Measurements from ENCODE around the gene EFHC2. TPM values are rescaled to one million over a fixed set of nuclear protein-coding genes. Genes with fewer than 3 reads are reported as not detected.

EFHC2 gene
- total RNA-seq, 1 experiment from 2014 or later, result not detected

GRCh38 chrX:44157283-44157682, 186.2 kb downstream of the EFHC2 start:
- DNase-seq (ENCODE audit: extremely low read depth, low read depth), result no peak

GRCh38 chrX:44156726-44157125, 186.7 kb downstream of the EFHC2 start:
- no peak for DNase-seq (ENCODE audit: extremely low read depth, low read depth)

GRCh38 chrX:44155126-44155525, 188.3 kb downstream of the EFHC2 start:
- no peak for DNase-seq (ENCODE audit: extremely low read depth, low read depth)

- DNase-seq (ENCODE audit: extremely low read depth, low read depth), result no peak
Observed at GRCh38 chrX:44152852-44153251, 190.6 kb downstream of the EFHC2 start.

GRCh38 chrX:44147130-44147529, 196.3 kb downstream of the EFHC2 start:
- DNase-seq (ENCODE audit: extremely low read depth, low read depth), result no peak

DNA sequence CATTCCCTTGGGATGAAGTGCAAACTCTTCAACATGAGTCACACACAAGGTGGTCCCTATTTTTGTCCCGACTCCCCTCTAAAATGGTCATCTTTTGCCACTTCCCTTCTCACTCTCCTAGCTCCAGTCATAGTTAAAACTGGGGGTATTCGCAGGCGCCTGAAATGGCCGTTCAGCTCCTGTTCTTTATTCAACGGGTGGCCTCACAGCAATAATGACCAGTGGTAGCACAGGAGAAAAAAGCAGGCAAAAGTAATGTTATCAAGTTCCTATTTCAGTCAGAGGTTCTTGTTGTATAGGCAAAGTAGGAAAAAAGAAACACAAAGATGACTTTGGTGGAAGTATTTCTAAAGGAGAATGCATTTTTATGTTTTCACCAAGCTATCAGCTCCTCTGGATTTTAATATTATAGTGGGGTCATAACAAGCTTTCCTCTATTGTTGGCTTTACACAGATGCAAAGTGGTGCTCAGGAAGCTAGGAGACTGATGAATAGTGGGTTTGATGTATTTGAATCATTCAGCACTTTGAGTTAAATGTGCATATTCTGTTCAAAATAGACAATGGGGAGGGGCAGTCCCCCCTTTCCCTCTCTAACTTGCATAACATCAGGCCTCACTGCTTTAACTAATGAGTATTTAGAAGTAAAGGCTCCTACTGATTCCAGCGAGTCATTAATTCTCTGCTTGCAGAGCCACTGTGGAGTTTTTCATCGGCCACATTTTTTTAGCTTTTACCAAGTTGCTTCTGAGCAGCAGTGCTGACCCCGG, 199.1 kb downstream of the EFHC2 start:
- DNase-seq (ENCODE audit: extremely low read depth, low read depth), result no peak

GRCh38 chrX:44143061-44143602, 200.3 kb downstream of the EFHC2 start:
- DNase-seq (ENCODE audit: extremely low read depth, low read depth), result no peak

- DNase-seq (ENCODE audit: extremely low read depth, low read depth), result no peak
Observed at GRCh38 chrX:44130189-44130588, 213.3 kb downstream of the EFHC2 start.

GRCh38 chrX:44113337-44113736, 230.1 kb downstream of the EFHC2 start:
- no peak for DNase-seq (ENCODE audit: extremely low read depth, low read depth)

DNA sequence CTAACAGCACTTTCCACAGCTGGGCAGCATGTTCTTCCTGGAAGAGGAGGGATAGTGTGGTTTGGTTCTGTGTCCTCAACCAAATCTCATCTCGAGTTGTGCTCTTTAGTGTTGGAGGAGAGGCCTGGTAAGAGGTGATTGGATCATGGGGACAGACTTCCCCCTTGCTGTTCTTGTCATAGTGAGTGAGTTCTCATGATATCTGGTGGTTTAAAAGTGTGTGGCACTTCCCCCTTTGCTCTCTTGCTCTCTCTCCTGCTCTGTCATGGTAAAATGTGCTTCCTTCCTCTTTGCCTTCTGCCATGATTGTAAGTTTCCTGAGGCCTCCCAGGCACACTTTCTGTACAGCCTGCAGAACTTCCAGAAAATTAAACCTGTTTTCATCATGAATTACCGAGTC, 236.6 kb downstream of the EFHC2 start:
- no peak for DNase-seq (ENCODE audit: extremely low read depth, low read depth)

GRCh38 chrX:44105228-44105913, 238.1 kb downstream of the EFHC2 start:
- DNase-seq (ENCODE audit: extremely low read depth, low read depth), result no peak

DNA sequence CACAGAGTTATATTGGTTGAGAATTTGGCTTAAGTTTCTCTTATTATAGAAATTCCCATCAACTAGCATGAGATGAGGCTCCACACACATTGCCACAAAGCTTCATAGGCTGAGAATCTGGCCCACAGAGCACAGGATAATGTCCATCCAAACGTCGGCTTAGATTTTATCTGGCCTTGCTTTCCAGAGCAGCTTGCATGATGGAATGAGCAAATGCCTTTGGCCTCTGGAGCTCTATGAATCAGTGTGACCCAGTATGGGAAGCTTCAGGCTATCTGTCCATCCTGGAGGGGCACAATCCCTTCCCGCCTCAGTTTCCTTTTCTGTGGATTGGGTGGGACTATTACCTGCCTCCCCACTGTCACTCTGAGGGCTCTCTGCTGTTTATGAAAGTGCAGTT, 238.8 kb downstream of the EFHC2 start:
- DNase-seq (ENCODE audit: extremely low read depth, low read depth), result no peak

DNA sequence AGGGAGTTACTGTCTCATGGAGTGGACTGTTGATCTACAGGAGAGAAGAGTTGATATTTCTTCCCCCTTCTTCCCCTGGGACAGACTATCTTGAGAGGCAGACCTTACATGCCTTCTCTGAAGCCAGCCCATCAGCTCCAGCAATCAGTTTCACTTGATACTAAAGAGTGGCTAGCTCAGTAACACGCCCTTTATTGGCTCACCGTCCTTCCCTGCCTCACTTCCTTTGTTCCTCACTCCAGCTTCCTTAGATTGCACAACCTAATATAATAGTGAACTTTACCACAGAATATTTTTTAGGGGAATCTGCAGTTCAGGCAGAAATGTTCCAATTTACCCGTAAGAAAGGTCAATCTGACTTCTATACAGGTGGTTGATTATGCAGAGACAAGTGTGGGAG, 242.2 kb downstream of the EFHC2 start:
- no peak for DNase-seq (ENCODE audit: extremely low read depth, low read depth)

GRCh38 chrX:44099366-44099765, 244.1 kb downstream of the EFHC2 start:
- DNase-seq (ENCODE audit: extremely low read depth, low read depth), result no peak

Other genes starting within 250 kb of the EFHC2 start
- gene FUNDC1, start 199.2 kb upstream of the EFHC2 start, total RNA-seq (2014; rRNA removed; shearing (Covaris generic)), result 26.3 and 31.1 TPM in 2 replicates

All from NCI-H460 (cell line).